ENCODE measurements around the gene TGFBR3L. TPM values are rescaled to one million over a fixed set of nuclear protein-coding genes. Genes with fewer than 3 reads are reported as not detected.

Gene TGFBR3L
- total and polyA plus RNA-seq, 2 donors (not counting 3 experiments of a cell fraction or from before 2014, with no cell fraction given) = 0.35 TPM; not detected in 1

- no peaks in the 10 kb centered on the region for H3K9me1 ChIP-seq (replicated peaks; ENCODE audit: control insufficient read depth, extremely low read depth, insufficient read depth, low read length)
- H3K79me2 ChIP-seq (ENCODE audit: control insufficient read depth, insufficient read depth, low read length) = no peaks in the 10 kb centered on the region
- H3K27me3 ChIP-seq (ENCODE audit: control insufficient read depth in 2 of 2, insufficient read depth in 2 of 2, low read length in 2 of 2) = no peaks in the 10 kb centered on the region
- H3K36me3 ChIP-seq (ENCODE audit: control insufficient read depth in 2 of 2, extremely low read depth in 1 of 2, insufficient read depth in 2 of 2, low read length in 2 of 2) = peaks cover 9 to 57% of the 10 kb centered on the region in 2 experiments
- DNase-seq (ENCODE audit: low read depth, low spot score) = no peak
- ChIA-PET POLR2A (no interaction called here), CTCF (no interaction called here)
- intact Hi-C loops (cut with micrococcal nuclease) (no loop called here), dilution Hi-C loops (cut with MboI; ENCODE audit: extremely low pct_ligation_motif_present, low sequenced_read_pairs) (no loop called here)
- FAIRE-seq = no peak
- peaks cover 14% of the 10 kb centered on the region for H3K4me1 ChIP-seq (ENCODE audit: control insufficient read depth, extremely low read depth, insufficient read depth, low read length)
- no peak overlapping the region for H3K4me2 ChIP-seq (ENCODE audit: insufficient read depth, low read length)
- TF ChIP-seq GATA2 (IDR thresholded peaks at IDR 0.05; ENCODE audit: insufficient read depth, insufficient read length, low read depth, low read length) (no peak), POLR2AphosphoS5 (IDR thresholded peaks at IDR 0.05; ENCODE audit: insufficient read depth, low read depth, low read length) (no peak), CTCF (IDR thresholded peaks at IDR 0.05; ENCODE audit: extremely low read depth in 1 of 2, insufficient read depth in 1 of 2, low read depth in 1 of 2, low read length in 2 of 2) (no peak), MYC (IDR thresholded peaks at IDR 0.05; ENCODE audit: low read depth, low read length) (no peak), POLR2A (IDR thresholded peaks at IDR 0.05; ENCODE audit: low read depth, low read length) (no peak), JUN (IDR thresholded peaks at IDR 0.05; ENCODE audit: borderline replicate concordance, insufficient read depth, insufficient read length, low read depth) (no peak), EZH2 (IDR thresholded peaks at IDR 0.05; ENCODE audit: borderline replicate concordance, low read depth, low read length, severe bottlenecking) (no peak), FOS (IDR thresholded peaks at IDR 0.05; ENCODE audit: borderline replicate concordance, insufficient read depth, low read length) (no peak)
- TF ChIP-seq, protein P1, sequence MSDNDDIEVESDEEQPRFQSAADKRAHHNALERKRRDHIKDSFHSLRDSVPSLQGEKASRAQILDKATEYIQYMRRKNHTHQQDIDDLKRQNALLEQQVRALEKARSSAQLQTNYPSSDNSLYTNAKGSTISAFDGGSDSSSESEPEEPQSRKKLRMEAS (IDR thresholded peaks at IDR 0.05; ENCODE audit: insufficient read depth, insufficient read length) = no peak
- H4K20me1 ChIP-seq (replicated peaks; ENCODE audit: control insufficient read depth, extremely low read depth, insufficient read depth, low read length) = no peaks in the 10 kb centered on the region
- no peak overlapping the region for H3K9ac ChIP-seq (replicated peaks; ENCODE audit: extremely low read depth, insufficient read depth, low read length)
- no peak overlapping the region for H2AFZ ChIP-seq (ENCODE audit: low read depth, low read length)
- no peaks in the 10 kb centered on the region for H3K9me3 ChIP-seq (replicated peaks; ENCODE audit: control insufficient read depth, insufficient read depth, low read length)
- H3K4me3 ChIP-seq (replicated peaks in 1 of 3; ENCODE audit: insufficient read depth in 1 of 3, low read depth in 1 of 3, low read length in 3 of 3) = no peak overlapping the region
- H3K27ac ChIP-seq (ENCODE audit: insufficient read depth, low read depth, low read length) = no peak overlapping the region
- no TSS peak for BruUV-seq (replicated peaks)
These were observed 17.8 kb downstream of the TGFBR3L start for GRCh38 chr19:7932276-7932929.
